GM12878 (cell line): ENCODE data around the gene PPA1. TPM values are rescaled to one million over a fixed set of nuclear protein-coding genes. Genes with fewer than 3 reads are reported as not detected.

Source experiments
- ATAC-seq: fragments of 200-7000 bp; cut with Tn5 transposase; 3 replicates; pipeline ENCODE4 v1.9.1; 2020; ENCODE audit warnings: mild to moderate bottlenecking, moderate library complexity
- BruUV-seq: library from RNA; stranded (reverse); fragments of 400-500 nt; replicated peaks from 2 replicates; lab custom pipeline; 2021; lab: Mats Ljungman, UMichigan
- CTCF ChIA-PET: fragments of 300-600 bp; sonication (Branson Sonifier 250); formaldehyde crosslinking; extraction: SDS; loops from one replicate; lab custom pipeline; 2021; ENCODE audit warnings: inconsistent platforms; lab: Yijun Ruan, JAX
- POLR2A ChIA-PET: fragments of 350-600 bp; formaldehyde crosslinking; extraction: SDS; loops from one replicate; lab custom pipeline; 2021; ENCODE audit warnings: inconsistent platforms; lab: Charles Lee
- RAD21 ChIA-PET: fragments of 300-600 bp; sonication (Branson Sonifier 250); formaldehyde crosslinking; loops from one replicate; lab custom pipeline; 2023; ENCODE audit warnings: antibody characterized with exemption; ENCODE audit not compliant: unreplicated experiment; lab: Charles Lee
- SMC1A ChIA-PET: fragments of 300-600 bp; sonication (Branson Sonifier 250); formaldehyde crosslinking; loops from one replicate; lab custom pipeline; 2023; ENCODE audit not compliant: unreplicated experiment, uncharacterized antibody; lab: Charles Lee
- DNase-seq: peaks from one replicate; pipeline ENCODE4 v3.0.0-alpha.2; 2011; ENCODE audit warnings: low read depth, low spot score
- FAIRE-seq: peaks from 3 replicates; lab custom pipeline; 2011; peaks lifted over from hg19 to GRCh38; lab: Jason Lieb, UNC
- H2AFZ ChIP-seq: 2 replicates; pipeline ENCODE4 v1.6.0; 2011; ENCODE audit warnings: low read depth, low read length, control low read depth; ENCODE audit not compliant: control insufficient read depth
- H3K27ac ChIP-seq: 2 replicates; pipeline ENCODE4 v1.5.1; 2011; ENCODE audit warnings: control low read depth; ENCODE audit not compliant: control insufficient read depth, insufficient read depth
- H3K27me3 ChIP-seq, 2 experiments: replicated peaks in 1 of 2; 2 replicates each; pipeline versions ENCODE4 v1.6.0 to v1.6.1; 2011; ENCODE audit warnings: low read length in 1 of 2; ENCODE audit not compliant: control insufficient read depth in 2 of 2, insufficient read depth in 2 of 2
- H3K36me3 ChIP-seq, 2 experiments: 2 replicates each; pipeline ENCODE4 v1.5.1; 2011; ENCODE audit warnings: low read length in 1 of 2; ENCODE audit not compliant: control insufficient read depth in 2 of 2, insufficient read depth in 2 of 2
- H3K4me1 ChIP-seq: 2 replicates; pipeline ENCODE4 v1.6.1; 2011; ENCODE audit warnings: mild to moderate bottlenecking, low read length, moderate library complexity, mixed read lengths; ENCODE audit not compliant: control insufficient read depth, insufficient read depth
- H3K4me2 ChIP-seq: 2 replicates; pipeline ENCODE4 v1.6.0; 2011; ENCODE audit warnings: control low read depth; ENCODE audit not compliant: control insufficient read depth, insufficient read depth
- H3K4me3 ChIP-seq: fragments of 200-600 bp; sonication (generic); 2 replicates; pipeline ENCODE4 v1.5.1; 2016
- H3K79me2 ChIP-seq: 2 replicates; pipeline ENCODE4 v1.6.0; 2011; ENCODE audit warnings: low read length; ENCODE audit not compliant: control insufficient read depth, insufficient read depth
- H3K9ac ChIP-seq: 2 replicates; pipeline ENCODE4 v1.8.0; 2011; ENCODE audit warnings: low read length, control low read depth, mixed read lengths; ENCODE audit not compliant: control insufficient read depth, insufficient read depth
- H3K9me3 ChIP-seq: replicated peaks from 3 replicates; pipeline ENCODE4 v1.5.1; 2011; ENCODE audit warnings: mild to moderate bottlenecking, low read length; ENCODE audit not compliant: control insufficient read depth, insufficient read depth
- H4K20me1 ChIP-seq: 2 replicates; pipeline ENCODE4 v1.6.0; 2011; ENCODE audit not compliant: control insufficient read depth, insufficient read depth
- BHLHE40 ChIP-seq, 2 experiments: fragments of 450-650 bp in 1 of 2; IDR thresholded peaks; 2 replicates each; pipeline ENCODE4 v1.6.1; 2011 to 2017; ENCODE audit warnings: low read depth in 2 of 2, borderline replicate concordance in 1 of 2, improper control_type of control experiment in 1 of 2, low read length in 1 of 2, mild to moderate bottlenecking in 1 of 2
- BRCA1 ChIP-seq: IDR thresholded peaks from 2 replicates; pipeline ENCODE4 v1.6.1; 2011; ENCODE audit warnings: low read depth, low read length, improper control_type of control experiment
- HDAC2 ChIP-seq: fragments of 200-600 bp; sonication (generic); IDR thresholded peaks from 2 replicates; pipeline ENCODE4 v1.6.1; 2017
- IRF4 ChIP-seq: IDR thresholded peaks from 2 replicates; pipeline ENCODE4 v1.6.1; 2011; ENCODE audit warnings: low read depth, low read length
- KLF5 ChIP-seq: fragments of 450-650 bp; IDR thresholded peaks from 2 replicates; pipeline ENCODE4 v1.6.1; 2014; ENCODE audit warnings: mild to moderate bottlenecking; ENCODE audit not compliant: partially characterized antibody
- LARP7 ChIP-seq: fragments of 450-650 bp; IDR thresholded peaks from 2 replicates; pipeline ENCODE4 v1.6.1; 2017; ENCODE audit warnings: mild to moderate bottlenecking
- MEF2A ChIP-seq: IDR thresholded peaks from 2 replicates; pipeline ENCODE4 v1.6.1; 2011; ENCODE audit warnings: low read depth, mild to moderate bottlenecking, low read length, moderate library complexity; ENCODE audit not compliant: insufficient read depth
- NFYB ChIP-seq: IDR thresholded peaks from 2 replicates; pipeline ENCODE4 v1.6.1; 2011; ENCODE audit warnings: low read depth, mild to moderate bottlenecking, low read length, improper control_type of control experiment, moderate library complexity; ENCODE audit not compliant: insufficient read depth
- PML ChIP-seq: IDR thresholded peaks from 2 replicates; pipeline ENCODE4 v1.6.1; 2012; ENCODE audit warnings: low read length, inconsistent platforms
- RCOR1 ChIP-seq: conservative IDR thresholded peaks from 2 replicates; pipeline ENCODE4 v1.6.1; 2012; ENCODE audit warnings: low read depth, low read length, improper control_type of control experiment
- SIX5 ChIP-seq: IDR thresholded peaks from 2 replicates; pipeline ENCODE4 v1.6.1; 2011; ENCODE audit warnings: mild to moderate bottlenecking, low read depth, low read length, moderate library complexity; ENCODE audit not compliant: severe bottlenecking
- WRNIP1 ChIP-seq: IDR thresholded peaks from 2 replicates; pipeline ENCODE4 v1.6.1; 2011; ENCODE audit warnings: low read depth, low read length, improper control_type of control experiment, borderline replicate concordance
- ZNF274 ChIP-seq: IDR thresholded peaks from one replicate; pipeline ENCODE4 v1.8.0; 2011; ENCODE audit not compliant: insufficient read length, insufficient read depth
- WGBS: methylation state at CpG from one replicate; pipeline ENCODE4 v1.1.6; 2016; ENCODE audit warnings: low lambda C conversion rate; ENCODE audit not compliant: insufficient replicate concordance, insufficient coverage; ENCODE audit errors: missing lambda C conversion rate; 5-methylcytosine and 5-hydroxymethylcytosine counted together
- in situ Hi-C: fragments of 300-500 bp; cut with MboI; formaldehyde crosslinking; loops from 9 replicates; pipeline ENCODE4 v1.14.3; 2018; ENCODE audit warnings: mixed read lengths
- intact Hi-C: fragments of 100-400 bp; cut with micrococcal nuclease; formaldehyde crosslinking; loops from one replicate; pipeline ENCODE4 v1.14.2; 2022; ENCODE audit not compliant: unreplicated experiment
- polyA plus RNA-seq, 11 experiments: library from polyadenylated mRNA; depleted of rRNA in 4 of 11; unstranded in 6 of 11; stranded (reverse) in 5 of 11; fragments of >200 nt; fragmentation: Nextera tagmentation in 4 of 11; fragmentation: Illumina TruSeq in 1 of 11; extraction: Ambion mirVana in 4 of 11; extraction: Trizol in 1 of 11; gene quantifications; 1 replicate in 1 of 11; 2 replicates in 10 of 11; pipeline versions ENCODE4 v1.2.1 to v1.2.3, GENCODE V29; 2011 to 2016; ENCODE audit warnings: inconsistent platforms in 2 of 11, missing spikeins in 2 of 11, low read depth in 1 of 11
- total RNA-seq, 4 experiments: library from RNA; depleted of rRNA in 3 of 4; stranded (reverse); fragments of >200 nt in 3 of 4; fragmentation: Illumina TruSeq in 1 of 4; extraction: Trizol in 1 of 4; gene quantifications; 2 replicates each; pipeline versions ENCODE4 v1.2.1 to v1.2.3, GENCODE V29; 2013 to 2021
- TF ChIP-seq, protein P1 (sequence below): fragments of 450-650 bp; IDR thresholded peaks from 2 replicates; pipeline ENCODE4 v1.6.1; 2017; ENCODE audit warnings: mild to moderate bottlenecking, moderate library complexity
- TF ChIP-seq, protein P2 (sequence below): IDR thresholded peaks from 2 replicates; pipeline ENCODE4 v1.6.1; 2011; ENCODE audit warnings: low read depth, mild to moderate bottlenecking, low read length, moderate library complexity, borderline replicate concordance; ENCODE audit errors: extremely low read depth
- TF ChIP-seq, protein P3 (sequence below): fragments of 450-650 bp; conservative IDR thresholded peaks from 2 replicates; pipeline ENCODE4 v1.6.1; 2017; ENCODE audit warnings: mild to moderate bottlenecking, moderate library complexity

Gene PPA1
- total and polyA plus RNA-seq, 10 of the 15 experiments (the other 5 are each of a cell fraction or from before 2014, with no cell fraction given) = 224 to 452 (median 346) TPM

DNA sequence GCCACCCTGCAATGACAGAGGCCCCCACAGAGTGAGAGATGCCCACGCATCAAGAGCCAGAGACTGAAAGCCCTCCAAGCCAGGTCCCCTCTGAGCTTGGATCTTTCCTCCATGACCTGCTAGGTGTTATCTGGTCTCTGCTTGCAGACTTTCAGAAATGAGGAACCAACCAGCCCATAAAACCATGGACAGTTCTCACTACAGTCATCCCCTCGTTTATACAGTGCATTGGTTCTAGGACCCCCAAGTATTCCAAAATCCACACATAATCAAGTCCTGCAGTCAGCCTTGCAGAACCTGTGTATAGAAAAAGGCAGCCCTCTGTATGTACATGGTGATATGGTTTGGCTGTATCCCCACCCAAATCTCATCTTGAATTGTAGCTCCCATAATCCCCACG, 27.5 kb upstream of the PPA1 start:
- FAIRE-seq = no peak
- intact Hi-C loops (no loop called here), in situ Hi-C loops (no loop called here)
- Histone ChIP-seq H3K4me1 (no peaks in the 10 kb centered on the region), H3K9ac (no peak overlapping the region), H3K27me3 (peaks cover 0 to 8% of the 10 kb centered on the region in 2 experiments; a peak in 2 of 4 replicates), H3K36me3 (no peaks in the 10 kb centered on the region), H3K9me3 (peaks cover 13% of the 10 kb centered on the region; the same call in 2 of the 3 replicates), H3K79me2 (no peaks in the 10 kb centered on the region), H2AFZ (no peak overlapping the region), H3K4me2 (no peak overlapping the region), H3K27ac (no peak overlapping the region), H4K20me1 (no peaks in the 10 kb centered on the region), H3K4me3 (no peak overlapping the region)
- POLR2A ChIA-PET = no interaction called here
- no TSS peak for BruUV-seq
- ATAC-seq = no peak
- RAD21 ChIA-PET = no interaction called here
- WGBS = 17% methylated on average over 3 of the region's 3 CpGs
- CTCF ChIA-PET = interaction anchor here (4.2 kb wide), 1 partner anchor 12 kb away, joined by 19 read pairs; no protein-coding TSS in a partner anchor
- SMC1A ChIA-PET = interaction anchor here (0.8 to 4.6 kb wide), 3 partner anchors 38 to 82 kb away, joined by 3 to 22 read pairs (median 3); no protein-coding TSS in a partner anchor
- DNase-seq = no peak
- TF ChIP-seq, protein P1, sequence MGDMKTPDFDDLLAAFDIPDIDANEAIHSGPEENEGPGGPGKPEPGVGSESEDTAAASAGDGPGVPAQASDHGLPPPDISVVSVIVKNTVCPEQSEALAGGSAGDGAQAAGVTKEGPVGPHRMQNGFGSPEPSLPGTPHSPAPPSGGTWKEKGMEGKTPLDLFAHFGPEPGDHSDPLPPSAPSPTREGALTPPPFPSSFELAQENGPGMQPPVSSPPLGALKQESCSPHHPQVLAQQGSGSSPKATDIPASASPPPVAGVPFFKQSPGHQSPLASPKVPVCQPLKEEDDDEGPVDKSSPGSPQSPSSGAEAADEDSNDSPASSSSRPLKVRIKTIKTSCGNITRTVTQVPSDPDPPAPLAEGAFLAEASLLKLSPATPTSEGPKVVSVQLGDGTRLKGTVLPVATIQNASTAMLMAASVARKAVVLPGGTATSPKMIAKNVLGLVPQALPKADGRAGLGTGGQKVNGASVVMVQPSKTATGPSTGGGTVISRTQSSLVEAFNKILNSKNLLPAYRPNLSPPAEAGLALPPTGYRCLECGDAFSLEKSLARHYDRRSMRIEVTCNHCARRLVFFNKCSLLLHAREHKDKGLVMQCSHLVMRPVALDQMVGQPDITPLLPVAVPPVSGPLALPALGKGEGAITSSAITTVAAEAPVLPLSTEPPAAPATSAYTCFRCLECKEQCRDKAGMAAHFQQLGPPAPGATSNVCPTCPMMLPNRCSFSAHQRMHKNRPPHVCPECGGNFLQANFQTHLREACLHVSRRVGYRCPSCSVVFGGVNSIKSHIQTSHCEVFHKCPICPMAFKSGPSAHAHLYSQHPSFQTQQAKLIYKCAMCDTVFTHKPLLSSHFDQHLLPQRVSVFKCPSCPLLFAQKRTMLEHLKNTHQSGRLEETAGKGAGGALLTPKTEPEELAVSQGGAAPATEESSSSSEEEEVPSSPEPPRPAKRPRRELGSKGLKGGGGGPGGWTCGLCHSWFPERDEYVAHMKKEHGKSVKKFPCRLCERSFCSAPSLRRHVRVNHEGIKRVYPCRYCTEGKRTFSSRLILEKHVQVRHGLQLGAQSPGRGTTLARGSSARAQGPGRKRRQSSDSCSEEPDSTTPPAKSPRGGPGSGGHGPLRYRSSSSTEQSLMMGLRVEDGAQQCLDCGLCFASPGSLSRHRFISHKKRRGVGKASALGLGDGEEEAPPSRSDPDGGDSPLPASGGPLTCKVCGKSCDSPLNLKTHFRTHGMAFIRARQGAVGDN = no peak
- TF ChIP-seq HDAC2 (no peak), IRF4 (no peak), LARP7 (no peak), MEF2A (no peak), ZNF274 (no peak), PML (no peak), BHLHE40 (IDR thresholded peaks at IDR 0.05; ENCODE audit: borderline replicate concordance in 1 of 2, low read depth in 2 of 2, low read length in 1 of 2) (no peak), SIX5 (no peak), BRCA1 (no peak), NFYB (no peak), RCOR1 (no peak), KLF5 (no peak), WRNIP1 (no peak)
- TF ChIP-seq, protein P2, sequence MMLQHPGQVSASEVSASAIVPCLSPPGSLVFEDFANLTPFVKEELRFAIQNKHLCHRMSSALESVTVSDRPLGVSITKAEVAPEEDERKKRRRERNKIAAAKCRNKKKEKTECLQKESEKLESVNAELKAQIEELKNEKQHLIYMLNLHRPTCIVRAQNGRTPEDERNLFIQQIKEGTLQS = no peak
- TF ChIP-seq, protein P3, sequence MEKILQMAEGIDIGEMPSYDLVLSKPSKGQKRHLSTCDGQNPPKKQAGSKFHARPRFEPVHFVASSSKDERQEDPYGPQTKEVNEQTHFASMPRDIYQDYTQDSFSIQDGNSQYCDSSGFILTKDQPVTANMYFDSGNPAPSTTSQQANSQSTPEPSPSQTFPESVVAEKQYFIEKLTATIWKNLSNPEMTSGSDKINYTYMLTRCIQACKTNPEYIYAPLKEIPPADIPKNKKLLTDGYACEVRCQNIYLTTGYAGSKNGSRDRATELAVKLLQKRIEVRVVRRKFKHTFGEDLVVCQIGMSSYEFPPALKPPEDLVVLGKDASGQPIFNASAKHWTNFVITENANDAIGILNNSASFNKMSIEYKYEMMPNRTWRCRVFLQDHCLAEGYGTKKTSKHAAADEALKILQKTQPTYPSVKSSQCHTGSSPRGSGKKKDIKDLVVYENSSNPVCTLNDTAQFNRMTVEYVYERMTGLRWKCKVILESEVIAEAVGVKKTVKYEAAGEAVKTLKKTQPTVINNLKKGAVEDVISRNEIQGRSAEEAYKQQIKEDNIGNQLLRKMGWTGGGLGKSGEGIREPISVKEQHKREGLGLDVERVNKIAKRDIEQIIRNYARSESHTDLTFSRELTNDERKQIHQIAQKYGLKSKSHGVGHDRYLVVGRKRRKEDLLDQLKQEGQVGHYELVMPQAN = no peak
